Endothelial cell of umbilical vein (primary cell): ENCODE measurements around the gene BMPR1B. TPM values are rescaled to one million over a fixed set of nuclear protein-coding genes. Genes with fewer than 3 reads are reported as not detected.

Experiments used
- BruUV-seq: library from RNA; stranded (reverse); fragments of 400-500 nt; replicated peaks from 2 replicates; lab custom pipeline; 2021; lab: Mats Ljungman, UMichigan
- CTCF ChIA-PET: fragments of 300-600, 350-600 bp; sonication (Branson Sonifier 250); formaldehyde crosslinking; loops from one replicate; lab custom pipeline; 2021; ENCODE audit warnings: antibody characterized with exemption, inconsistent platforms; lab: Charles Lee
- POLR2A ChIA-PET: fragments of 300-600, 350-600 bp; sonication (Branson Sonifier 250); formaldehyde crosslinking; loops from one replicate; lab custom pipeline; 2021; ENCODE audit warnings: antibody characterized with exemption, inconsistent platforms; lab: Charles Lee
- DNase-seq: peaks from one replicate; pipeline ENCODE4 v3.0.0-alpha.2; 2011; ENCODE audit warnings: low read depth, low spot score
- FAIRE-seq: peaks from 2 replicates; lab custom pipeline; 2011; peaks lifted over from hg19 to GRCh38; lab: Jason Lieb, UNC
- H2AFZ ChIP-seq: 2 replicates; pipeline ENCODE4 v1.6.0; 2012; ENCODE audit warnings: low read depth, low read length, control low read depth, inconsistent platforms
- H3K27ac ChIP-seq: 2 replicates; pipeline ENCODE4 v1.5.1; 2011; ENCODE audit warnings: low read depth, mild to moderate bottlenecking, control low read depth, low read length, moderate library complexity; ENCODE audit not compliant: insufficient read depth
- H3K27me3 ChIP-seq, 2 experiments: 2 replicates each; pipeline versions ENCODE4 v1.6.0 to v1.6.1; 2011; ENCODE audit warnings: low read length in 2 of 2, mixed read lengths in 1 of 2; ENCODE audit not compliant: control insufficient read depth in 2 of 2, insufficient read depth in 2 of 2
- H3K36me3 ChIP-seq, 2 experiments: 2 replicates in 1 of 2; 3 replicates in 1 of 2; pipeline ENCODE4 v1.5.1; 2011; ENCODE audit warnings: low read length in 2 of 2, mild to moderate bottlenecking in 1 of 2, moderate library complexity in 1 of 2; ENCODE audit not compliant: control insufficient read depth in 2 of 2, insufficient read depth in 2 of 2; ENCODE audit errors: extremely low read depth in 1 of 2
- H3K4me1 ChIP-seq: 3 replicates; pipeline ENCODE4 v1.5.1; 2011; ENCODE audit warnings: mild to moderate bottlenecking, low read length; ENCODE audit not compliant: control insufficient read depth, insufficient read depth; ENCODE audit errors: extremely low read depth
- H3K4me2 ChIP-seq: 2 replicates; pipeline ENCODE4 v1.6.1; 2011; ENCODE audit warnings: low read length, control low read depth, mixed read lengths; ENCODE audit not compliant: insufficient read depth
- H3K4me3 ChIP-seq, 3 experiments: fragments of 200-600 bp in 1 of 3; sonication (generic), shearing (Covaris generic) in 1 of 3; replicated peaks in 1 of 3; 2 replicates each; pipeline ENCODE4 v1.5.1; 2011 to 2016; ENCODE audit warnings: control low read depth in 3 of 3, low read length in 3 of 3, mild to moderate bottlenecking in 2 of 3, inconsistent platforms in 1 of 3, low read depth in 1 of 3, moderate library complexity in 1 of 3; ENCODE audit not compliant: insufficient read depth in 1 of 3
- H3K79me2 ChIP-seq: 2 replicates; pipeline ENCODE4 v1.6.0; 2012; ENCODE audit warnings: low read length, inconsistent platforms; ENCODE audit not compliant: control insufficient read depth, insufficient read depth
- H3K9ac ChIP-seq: replicated peaks from 2 replicates; pipeline ENCODE3; 2011; ENCODE audit warnings: low read length, control low read depth; ENCODE audit not compliant: insufficient read depth; ENCODE audit errors: extremely low read depth
- H3K9me1 ChIP-seq: replicated peaks from 3 replicates; pipeline ENCODE4 v1.6.0; 2011; ENCODE audit warnings: mild to moderate bottlenecking, low read length; ENCODE audit not compliant: control insufficient read depth, insufficient read depth; ENCODE audit errors: extremely low read depth
- H3K9me3 ChIP-seq: replicated peaks from 2 replicates; pipeline ENCODE4 v1.5.1; 2012; ENCODE audit warnings: low read length, inconsistent platforms; ENCODE audit not compliant: control insufficient read depth, insufficient read depth
- H4K20me1 ChIP-seq: replicated peaks from 2 replicates; pipeline ENCODE3; 2011; ENCODE audit warnings: mild to moderate bottlenecking, low read length; ENCODE audit not compliant: control insufficient read depth, insufficient read depth; ENCODE audit errors: extremely low read depth
- EZH2 ChIP-seq: IDR thresholded peaks from 2 replicates; pipeline ENCODE4 v1.6.1; 2012; ENCODE audit warnings: borderline replicate concordance, low read depth, mild to moderate bottlenecking, moderate library complexity, low read length, inconsistent platforms; ENCODE audit not compliant: severe bottlenecking
- FOS ChIP-seq: IDR thresholded peaks from 2 replicates; pipeline ENCODE4 v1.6.1; 2011; ENCODE audit warnings: mild to moderate bottlenecking, low read length, moderate library complexity, borderline replicate concordance; ENCODE audit not compliant: insufficient read depth
- GATA2 ChIP-seq: IDR thresholded peaks from 2 replicates; pipeline ENCODE4 v1.7.0; 2011; ENCODE audit warnings: low read depth, mild to moderate bottlenecking, moderate library complexity, mixed read lengths, low read length; ENCODE audit not compliant: insufficient read length, insufficient read depth
- JUN ChIP-seq: IDR thresholded peaks from 2 replicates; pipeline ENCODE4 v1.6.1; 2011; ENCODE audit warnings: borderline replicate concordance, low read depth; ENCODE audit not compliant: insufficient read length, insufficient read depth
- MAX ChIP-seq: IDR thresholded peaks from 2 replicates; pipeline ENCODE4 v1.6.1; 2011; ENCODE audit not compliant: insufficient read depth, insufficient read length
- MYC ChIP-seq: IDR thresholded peaks from one replicate; pipeline ENCODE4 v1.6.1; 2011; ENCODE audit warnings: mild to moderate bottlenecking, low read depth, low read length
- POLR2A ChIP-seq: IDR thresholded peaks from 2 replicates; pipeline ENCODE4 v1.6.1; 2012; ENCODE audit warnings: low read depth, mild to moderate bottlenecking, control low read depth, low read length
- POLR2AphosphoS5 ChIP-seq: IDR thresholded peaks from 2 replicates; pipeline ENCODE4 v1.6.1; 2012; ENCODE audit warnings: low read depth, mild to moderate bottlenecking, control low read depth, low read length, moderate library complexity; ENCODE audit not compliant: insufficient read depth
- dilution Hi-C: fragments of 300-500 bp; cut with MboI; formaldehyde crosslinking; loops from one replicate; pipeline ENCODE4 v1.15.0; 2019; ENCODE audit warnings: low sequenced_read_pairs; ENCODE audit not compliant: extremely low pct_ligation_motif_present
- intact Hi-C: fragments of 100-400 bp; cut with micrococcal nuclease; formaldehyde crosslinking; loops from one replicate; pipeline ENCODE4 v1.10.0; 2022
- polyA plus RNA-seq, 4 experiments: library from polyadenylated mRNA; depleted of rRNA in 3 of 4; stranded (reverse) in 3 of 4; unstranded in 1 of 4; fragments of >200 nt; gene quantifications; 2 replicates each; pipeline versions ENCODE4 v1.2.1 to v1.2.3, GENCODE V29; 2011 to 2012; ENCODE audit warnings: missing spikeins in 1 of 4
- total RNA-seq: library from RNA; stranded (reverse); gene quantifications from 2 replicates; pipeline ENCODE4 v1.2.3, GENCODE V29; 2021

The BMPR1B gene
- total and polyA plus RNA-seq, 2 donors (not counting 3 experiments of a cell fraction or from before 2014, with no cell fraction given) = 0.28 to 2.1 TPM

GRCh38 chr4:94802091-94802490 lies 44.3 kb downstream of the BMPR1B start:
- TF ChIP-seq EZH2 = no peak
- no peak for TF ChIP-seq FOS
- no peak for TF ChIP-seq JUN
- TF ChIP-seq MYC = no peak
- no peak for TF ChIP-seq POLR2A
- no peak for TF ChIP-seq GATA2
- TF ChIP-seq POLR2AphosphoS5 = no peak
- dilution Hi-C loops (no loop called here), intact Hi-C loops (no loop called here)
- Histone ChIP-seq H3K79me2 (no peaks in the 10 kb centered on the region), H4K20me1 (no peaks in the 10 kb centered on the region), H3K4me3 (no peak overlapping the region), H3K27ac (no peak overlapping the region), H3K36me3 (no peaks in the 10 kb centered on the region), H3K27me3 (no peaks in the 10 kb centered on the region), H2AFZ (no peak overlapping the region), H3K9ac (no peak overlapping the region), H3K4me1 (no peaks in the 10 kb centered on the region), H3K9me1 (no peaks in the 10 kb centered on the region), H3K4me2 (no peak overlapping the region), H3K9me3 (no peaks in the 10 kb centered on the region)
- BruUV-seq = no TSS peak
- ChIA-PET CTCF (no interaction called here), POLR2A (no interaction called here)
- FAIRE-seq (no peak), DNase-seq (no peak)

- Histone ChIP-seq H3K79me2 (no peaks in the 10 kb centered on the region), H4K20me1 (no peaks in the 10 kb centered on the region), H3K4me3 (no peak overlapping the region), H2AFZ (no peak overlapping the region), H3K9me3 (no peaks in the 10 kb centered on the region), H3K4me1 (no peaks in the 10 kb centered on the region), H3K9ac (no peak overlapping the region), H3K27ac (no peak overlapping the region), H3K27me3 (no peaks in the 10 kb centered on the region), H3K4me2 (no peak overlapping the region), H3K36me3 (no peaks in the 10 kb centered on the region), H3K9me1 (no peaks in the 10 kb centered on the region)
- CTCF ChIA-PET = no interaction called here
- no TSS peak for BruUV-seq
- TF ChIP-seq FOS = no peak
- TF ChIP-seq POLR2A = no peak
- no peak for TF ChIP-seq MYC
- TF ChIP-seq MAX = no peak
- dilution Hi-C loops (no loop called here), intact Hi-C loops (no loop called here)
- FAIRE-seq (no peak), DNase-seq (no peak)
- POLR2A ChIA-PET = no interaction called here
These were observed 45.4 kb downstream of the BMPR1B start for GRCh38 chr4:94803181-94803580.
